ENCODE data around the gene NUP107. TPM values are rescaled to one million over a fixed set of nuclear protein-coding genes. Genes with fewer than 3 reads are reported as not detected.

The NUP107 gene
- total and polyA plus RNA-seq, 2 donors (not counting 1 experiment from before 2014, with no cell fraction given) = 23.2 to 77.3 TPM

- intact Hi-C loops (cut with micrococcal nuclease) = no loop called here
- Mint-ChIP-seq H3K4me1 (peaks cover 15% of the 10 kb centered on the region), H3K9me3 (ENCODE audit: insufficient read depth) (no peaks in the 10 kb centered on the region), H3K27ac (no peak overlapping the region), H3K4me3 (no peak overlapping the region), H3K27me3 (no peaks in the 10 kb centered on the region)
- ATAC-seq (ENCODE audit: low read depth) = no peak
- no peaks in the 10 kb centered on the region for H3K9me3 ChIP-seq (ENCODE audit: control extremely low read depth in 1 of 3, control insufficient read depth in 2 of 3, insufficient read depth in 1 of 3, low read length in 2 of 3)
- 100% methylated on average over 1 of the region's 3 CpGs for WGBS (ENCODE audit: insufficient coverage)
- H3K36me3 ChIP-seq (replicated peaks in 1 of 2; ENCODE audit: control extremely low read depth in 1 of 2, control insufficient read depth in 1 of 2, extremely low read depth in 1 of 2, insufficient read depth in 2 of 2, low read length in 1 of 2) = no peaks in the 10 kb centered on the region
- ChIA-PET POLR2A (no interaction called here), CTCF (no interaction called here)
- H4K20me1 ChIP-seq (ENCODE audit: control insufficient read depth, insufficient read depth, low read length, poor library complexity, severe bottlenecking) = no peaks in the 10 kb centered on the region
- H3K4me2 ChIP-seq (replicated peaks; ENCODE audit: low read depth, low read length, poor library complexity, severe bottlenecking) = no peak overlapping the region
- DNase-seq = no peak
- no peak overlapping the region for H3K4me3 ChIP-seq (ENCODE audit: control extremely low read depth in 1 of 5, extremely low read depth in 1 of 5, insufficient read depth in 1 of 5, low read depth in 2 of 5, low read length in 4 of 5)
- no peak overlapping the region for H2AFZ ChIP-seq (ENCODE audit: insufficient read depth, low read depth, low read length, poor library complexity, severe bottlenecking)
- no peaks in the 10 kb centered on the region for H3K79me2 ChIP-seq (ENCODE audit: control insufficient read depth, insufficient read depth, low read length)
- H3K27me3 ChIP-seq (replicated peaks in 1 of 4; ENCODE audit: control extremely low read depth in 1 of 4, control insufficient read depth in 3 of 4, insufficient read depth in 4 of 4, low read length in 3 of 4) = no peaks in the 10 kb centered on the region
- peaks cover 9 to 12% of the 10 kb centered on the region in 2 donors for H3K4me1 ChIP-seq (ENCODE audit: control insufficient read depth in 2 of 2, insufficient read depth in 2 of 2, low read length in 2 of 2)
- TF ChIP-seq CTCF (IDR thresholded peaks at IDR 0.05) (no peak), EZH2 (IDR thresholded peaks at IDR 0.05; ENCODE audit: borderline replicate concordance, insufficient read depth, low read depth, low read length, poor library complexity, severe bottlenecking) (no peak)
- no peak overlapping the region for H3K9ac ChIP-seq (ENCODE audit: low read length)
- H3K27ac ChIP-seq (ENCODE audit: low read length in 2 of 2) = no peak overlapping the region
These were observed 101.9 kb downstream of the NUP107 start for GRCh38 chr12:68788554-68789143.

GRCh38 chr12:68789144-68789878, 102.5 kb downstream of the NUP107 start:
- H3K79me2 ChIP-seq (ENCODE audit: control insufficient read depth, insufficient read depth, low read length) = no peaks in the 10 kb centered on the region
- H3K27ac ChIP-seq (ENCODE audit: low read length in 2 of 2) = no peak overlapping the region
- intact Hi-C loops (cut with micrococcal nuclease) = no loop called here
- H3K4me1 ChIP-seq (ENCODE audit: control insufficient read depth in 2 of 2, insufficient read depth in 2 of 2, low read length in 2 of 2) = peaks cover 9 to 12% of the 10 kb centered on the region in 2 donors
- H3K27me3 ChIP-seq (replicated peaks in 1 of 4; ENCODE audit: control extremely low read depth in 1 of 4, control insufficient read depth in 3 of 4, insufficient read depth in 4 of 4, low read length in 3 of 4) = no peaks in the 10 kb centered on the region
- H3K4me3 ChIP-seq (ENCODE audit: control extremely low read depth in 1 of 5, extremely low read depth in 1 of 5, insufficient read depth in 1 of 5, low read depth in 2 of 5, low read length in 4 of 5) = no peak overlapping the region
- Mint-ChIP-seq H3K27ac (no peak overlapping the region), H3K4me1 (peaks cover 15% of the 10 kb centered on the region), H3K4me3 (no peak overlapping the region), H3K27me3 (no peaks in the 10 kb centered on the region), H3K9me3 (ENCODE audit: insufficient read depth) (no peaks in the 10 kb centered on the region)
- H3K4me2 ChIP-seq (replicated peaks; ENCODE audit: low read depth, low read length, poor library complexity, severe bottlenecking) = no peak overlapping the region
- ATAC-seq (ENCODE audit: low read depth) (no peak), DNase-seq (no peak)
- POLR2A ChIA-PET = interaction anchor here (0.6 to 0.7 kb wide), 2 partner anchors 25 to 761 kb away, joined by 4 to 10 read pairs; no protein-coding TSS in a partner anchor
- no peak overlapping the region for H3K9ac ChIP-seq (ENCODE audit: low read length)
- 100% methylated on average over 3 of the region's 14 CpGs for WGBS (ENCODE audit: insufficient coverage)
- H3K36me3 ChIP-seq (replicated peaks in 1 of 2; ENCODE audit: control extremely low read depth in 1 of 2, control insufficient read depth in 1 of 2, extremely low read depth in 1 of 2, insufficient read depth in 2 of 2, low read length in 1 of 2) = no peaks in the 10 kb centered on the region
- CTCF ChIA-PET = no interaction called here
- H2AFZ ChIP-seq (ENCODE audit: insufficient read depth, low read depth, low read length, poor library complexity, severe bottlenecking) = no peak overlapping the region
- H4K20me1 ChIP-seq (ENCODE audit: control insufficient read depth, insufficient read depth, low read length, poor library complexity, severe bottlenecking) = no peaks in the 10 kb centered on the region
- H3K9me3 ChIP-seq (ENCODE audit: control extremely low read depth in 1 of 3, control insufficient read depth in 2 of 3, insufficient read depth in 1 of 3, low read length in 2 of 3) = no peaks in the 10 kb centered on the region
- no peak for TF ChIP-seq EZH2 (IDR thresholded peaks at IDR 0.05; ENCODE audit: borderline replicate concordance, insufficient read depth, low read depth, low read length, poor library complexity, severe bottlenecking)
